ENCODE measurements around the gene ADGRV1.

Gene ADGRV1

GRCh38 chr5:90866915-90867731, 308.5 kb downstream of the ADGRV1 start:
- H3K4me3 ChIP-seq (ENCODE audit: low read depth, low read length), result no peak overlapping the region

GRCh38 chr5:90868799-90869198, 310.2 kb downstream of the ADGRV1 start:
- no peak overlapping the region for H3K4me3 ChIP-seq (ENCODE audit: low read depth, low read length)

GRCh38 chr5:90871391-90871991, 312.9 kb downstream of the ADGRV1 start:
- no peak overlapping the region for H3K4me3 ChIP-seq (ENCODE audit: low read depth, low read length)

- H3K4me3 ChIP-seq (ENCODE audit: low read depth, low read length), result no peak overlapping the region
These were observed 314.5 kb downstream of the ADGRV1 start for GRCh38 chr5:90873033-90873517.

- H3K4me3 ChIP-seq (ENCODE audit: low read depth, low read length), result no peak overlapping the region
These were observed 315.5 kb downstream of the ADGRV1 start for GRCh38 chr5:90874066-90874465.

- no peak overlapping the region for H3K4me3 ChIP-seq (ENCODE audit: low read depth, low read length)
These were observed 316.9 kb downstream of the ADGRV1 start for GRCh38 chr5:90875456-90875855.

GRCh38 chr5:90876366-90876765, 317.8 kb downstream of the ADGRV1 start:
- no peak overlapping the region for H3K4me3 ChIP-seq (ENCODE audit: low read depth, low read length)

- no peak overlapping the region for H3K4me3 ChIP-seq (ENCODE audit: low read depth, low read length)
These were observed 318.5 kb downstream of the ADGRV1 start for GRCh38 chr5:90877049-90877448.

GRCh38 chr5:90878081-90878480, 319.5 kb downstream of the ADGRV1 start:
- H3K4me3 ChIP-seq (ENCODE audit: low read depth, low read length), result no peak overlapping the region

- H3K4me3 ChIP-seq (ENCODE audit: low read depth, low read length), result no peak overlapping the region
These were observed 320.1 kb downstream of the ADGRV1 start for GRCh38 chr5:90878549-90879196.

GRCh38 chr5:90881626-90882150, 323.1 kb downstream of the ADGRV1 start:
- no peak overlapping the region for H3K4me3 ChIP-seq (ENCODE audit: low read depth, low read length)

- no peak overlapping the region for H3K4me3 ChIP-seq (ENCODE audit: low read depth, low read length)
These were observed 323.9 kb downstream of the ADGRV1 start for GRCh38 chr5:90882448-90882847.

- H3K4me3 ChIP-seq (ENCODE audit: low read depth, low read length), result no peak overlapping the region
These were observed 326.7 kb downstream of the ADGRV1 start for GRCh38 chr5:90885180-90885868.

- no peak overlapping the region for H3K4me3 ChIP-seq (ENCODE audit: low read depth, low read length)
These were observed 327.8 kb downstream of the ADGRV1 start for GRCh38 chr5:90886381-90886780.

GRCh38 chr5:90888511-90889324, 330.1 kb downstream of the ADGRV1 start:
- no peak overlapping the region for H3K4me3 ChIP-seq (ENCODE audit: low read depth, low read length)

- H3K4me3 ChIP-seq (ENCODE audit: low read depth, low read length), result no peak overlapping the region
These were observed 330.7 kb downstream of the ADGRV1 start for GRCh38 chr5:90889325-90889600.

- no peak overlapping the region for H3K4me3 ChIP-seq (ENCODE audit: low read depth, low read length)
These were observed 331.6 kb downstream of the ADGRV1 start for GRCh38 chr5:90890180-90890579.

GRCh38 chr5:90894866-90895420, 336.3 kb downstream of the ADGRV1 start:
- no peak overlapping the region for H3K4me3 ChIP-seq (ENCODE audit: low read depth, low read length)

- no peak overlapping the region for H3K4me3 ChIP-seq (ENCODE audit: low read depth, low read length)
These were observed 339.0 kb downstream of the ADGRV1 start for GRCh38 chr5:90897618-90898017.

All from iPS-11a (cell line).